ENCODE results near the gene GCK. TPM values are rescaled to one million over a fixed set of nuclear protein-coding genes. Genes with fewer than 3 reads are reported as not detected.
A peak's percentile ranks its signal among the peaks of the same experiment; 100 is the strongest.

GCK gene
- under 1 TPM in 1 of 4 donors, not detected in 3; 0.52 TPM for total RNA-seq

- WGBS = 96% methylated on average over 4 of the region's 11 CpGs
- Histone ChIP-seq H3K36me3 (no peaks in the 10 kb centered on the region), H3K4me3 (no peak within 1 kb of the TSS), H3K4me1 (peaks cover 3% of the 10 kb centered on the region), H3K27ac (no peak within 1 kb of the TSS), H3K9me3 (no peaks in the 10 kb centered on the region), H3K27me3 (peaks cover 21% of the 10 kb centered on the region)
- no peak for TF ChIP-seq EP300 (IDR thresholded peaks at IDR 0.05)
- TF ChIP-seq POLR2AphosphoS5 (IDR thresholded peaks at IDR 0.05) = no peak
- TF ChIP-seq POLR2A (IDR thresholded peaks at IDR 0.05) = no peak
- TF ChIP-seq CTCF (IDR thresholded peaks at IDR 0.05) = no peak
- peak in 1 of 2 donors; percentile 61 for DNase-seq (ENCODE audit: low spot score in 2 of 2)
Observed at GRCh38 chr7:44189286-44189992, at the start of gene GCK. TSS of gene GCK (minus strand) at chr7:44189439. CDS start at chr7:44188953, 486 bp downstream.

GRCh38 chr7:44238116-44238695, 49.0 kb upstream of the GCK start:
- no peaks in the 10 kb centered on the region for H3K9me3 ChIP-seq
- no peak overlapping the region for H3K27ac ChIP-seq
- TF ChIP-seq POLR2A (IDR thresholded peaks at IDR 0.05) = no peak
- TF ChIP-seq EP300 (IDR thresholded peaks at IDR 0.05) = no peak
- no peak for TF ChIP-seq POLR2AphosphoS5 (IDR thresholded peaks at IDR 0.05)
- no peak for TF ChIP-seq CTCF (IDR thresholded peaks at IDR 0.05)
- peaks cover 4% of the 10 kb centered on the region for H3K27me3 ChIP-seq
- no peak overlapping the region for H3K4me3 ChIP-seq
- WGBS = 86% methylated on average over 16 of the region's 17 CpGs
- DNase-seq (ENCODE audit: low spot score in 2 of 2) = no peak
- H3K4me1 ChIP-seq = no peaks in the 10 kb centered on the region
- no peaks in the 10 kb centered on the region for H3K36me3 ChIP-seq

GRCh38 chr7:44237696-44238095, 48.5 kb upstream of the GCK start:
- WGBS = no CpG with 5 or more reads among the region's 10 CpGs
- TF ChIP-seq POLR2A (IDR thresholded peaks at IDR 0.05) = no peak
- TF ChIP-seq CTCF (IDR thresholded peaks at IDR 0.05) = no peak
- TF ChIP-seq EP300 (IDR thresholded peaks at IDR 0.05) = no peak
- TF ChIP-seq POLR2AphosphoS5 (IDR thresholded peaks at IDR 0.05) = no peak
- Histone ChIP-seq H3K27ac (no peak overlapping the region), H3K4me1 (no peaks in the 10 kb centered on the region), H3K36me3 (no peaks in the 10 kb centered on the region), H3K27me3 (peaks cover 4% of the 10 kb centered on the region), H3K9me3 (no peaks in the 10 kb centered on the region), H3K4me3 (no peak overlapping the region)
- no peak for DNase-seq (ENCODE audit: low spot score in 2 of 2)

- no peaks in the 10 kb centered on the region for H3K27me3 ChIP-seq
- 57% methylated on average over 4 of the region's 4 CpGs for WGBS
- no peak overlapping the region for H3K4me3 ChIP-seq
- TF ChIP-seq POLR2A (IDR thresholded peaks at IDR 0.05) = no peak
- TF ChIP-seq CTCF (IDR thresholded peaks at IDR 0.05) = no peak
- TF ChIP-seq POLR2AphosphoS5 (IDR thresholded peaks at IDR 0.05) = no peak
- no peak for TF ChIP-seq EP300 (IDR thresholded peaks at IDR 0.05)
- no peak overlapping the region for H3K27ac ChIP-seq
- H3K9me3 ChIP-seq = no peaks in the 10 kb centered on the region
- DNase-seq (ENCODE audit: low spot score in 2 of 2) = no peak
- H3K36me3 ChIP-seq = no peaks in the 10 kb centered on the region
- no peaks in the 10 kb centered on the region for H3K4me1 ChIP-seq
Observed at GRCh38 chr7:44236333-44236728, 47.1 kb upstream of the GCK start.

GRCh38 chr7:44235582-44236332, 46.5 kb upstream of the GCK start:
- 80% methylated on average over 16 of the region's 22 CpGs for WGBS

More at GRCh38 chr7:44235582-44236332, 46.5 kb upstream of the GCK start:
- Histone ChIP-seq H3K27me3 (no peaks in the 10 kb centered on the region), H3K4me3 (no peak overlapping the region), H3K27ac (no peak overlapping the region), H3K36me3 (no peaks in the 10 kb centered on the region), H3K4me1 (no peaks in the 10 kb centered on the region), H3K9me3 (no peaks in the 10 kb centered on the region)
- no peak for DNase-seq (ENCODE audit: low spot score in 2 of 2)
- TF ChIP-seq CTCF (IDR thresholded peaks at IDR 0.05) (no peak), EP300 (IDR thresholded peaks at IDR 0.05) (no peak), POLR2A (IDR thresholded peaks at IDR 0.05) (no peak), POLR2AphosphoS5 (IDR thresholded peaks at IDR 0.05) (no peak)
